Mammary epithelial cell (primary cell): ENCODE data around the gene NPC2.

ENCODE experiments used
- CTCF ChIP-seq, 2 donors: IDR thresholded peaks in 1 of 2; conservative IDR thresholded peaks in 1 of 2; 2 replicates each; pipeline ENCODE4 v1.5.1; 2011 to 2012; ENCODE audit warnings: inconsistent platforms in 2 of 2, low read length in 2 of 2, mild to moderate bottlenecking in 2 of 2, control low read depth in 1 of 2, low read depth in 1 of 2; ENCODE audit not compliant: insufficient read depth in 1 of 2; ENCODE audit errors: extremely low read depth in 1 of 2
- EZH2 ChIP-seq: IDR thresholded peaks from 2 replicates; pipeline ENCODE4 v1.6.1; 2012; ENCODE audit warnings: low read length, inconsistent platforms, borderline replicate concordance

GRCh38 chr14:74539503-74539902, 46.4 kb upstream of the NPC2 start:
- TF ChIP-seq CTCF (conservative IDR thresholded peaks at IDR 0.05 in 1 of 2, IDR thresholded peaks at IDR 0.05 in 1 of 2; ENCODE audit: extremely low read depth in 1 of 2, insufficient read depth in 1 of 2, low read depth in 1 of 2, low read length in 2 of 2) (no peak), EZH2 (no peak)
